Daoy (cell line): ENCODE data around the gene CHRDL1. TPM values are rescaled to one million over a fixed set of nuclear protein-coding genes. Genes with fewer than 3 reads are reported as not detected.
A peak's percentile ranks its signal among the peaks of the same experiment; 100 is the strongest.

Experiments
- DNase-seq: peaks from one replicate; pipeline ENCODE4 v3.0.0-alpha.2; 2015; ENCODE audit warnings: low read depth
- total RNA-seq: library from RNA; depleted of rRNA; stranded (reverse); fragments of >200 nt; shearing (Covaris generic); gene quantifications from 2 replicates; pipeline ENCODE4 v1.2.3, GENCODE V29; 2014

The CHRDL1 gene
- total RNA-seq, 1 experiment from 2014 or later: 1.5 TPM

GRCh38 chrX:110743679-110744340 is 51.8 kb downstream of the CHRDL1 start:
- DNase-seq: no peak

GRCh38 chrX:110741213-110741796 is 54.3 kb downstream of the CHRDL1 start:
- DNase-seq: peak; percentile 2

GRCh38 chrX:110734894-110735541 is 60.6 kb downstream of the CHRDL1 start:
- DNase-seq: no peak

GRCh38 chrX:110734271-110734670 is 61.3 kb downstream of the CHRDL1 start:
- no peak for DNase-seq

DNA sequence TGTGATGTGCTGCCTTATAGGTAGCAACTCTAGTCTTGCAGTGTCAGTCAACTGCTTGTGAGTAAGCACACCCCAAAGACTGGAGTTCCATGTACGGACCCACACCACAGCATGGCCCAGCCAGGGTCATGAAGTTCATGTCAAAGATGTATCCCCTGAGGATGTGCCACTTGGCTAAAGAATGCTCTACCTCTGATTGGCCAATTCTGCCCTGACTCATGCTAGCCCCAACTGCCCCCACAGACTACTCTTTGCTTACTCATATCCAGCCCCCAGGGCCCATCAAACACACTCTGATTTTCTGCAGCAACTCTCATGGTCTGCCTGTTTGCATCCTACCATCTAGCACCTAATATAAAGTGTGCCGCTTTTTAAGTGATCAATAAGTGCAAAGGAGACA is 62.5 kb downstream of the CHRDL1 start:
- DNase-seq: peak; percentile 11

DNA sequence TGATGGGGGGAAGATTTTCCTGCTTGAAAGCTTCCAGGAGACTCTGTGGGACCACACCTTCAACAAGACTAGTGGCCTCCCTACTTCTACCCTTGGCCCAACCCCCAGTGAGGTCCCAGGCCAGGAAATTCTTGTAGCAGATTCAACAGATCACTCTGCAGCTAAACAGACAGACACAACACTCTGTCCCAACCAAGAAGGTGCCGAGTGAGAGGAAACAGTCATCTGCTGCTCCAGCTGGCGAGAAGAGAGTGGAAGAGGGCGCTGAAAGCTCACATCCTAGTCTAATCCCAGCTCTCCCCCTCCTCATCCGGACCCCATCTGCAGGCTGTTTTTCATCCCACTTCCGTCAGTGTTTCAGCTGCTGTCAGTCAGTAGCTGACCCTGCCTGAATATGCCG is 63.4 kb downstream of the CHRDL1 start:
- no peak for DNase-seq

- no peak for DNase-seq
These were observed 71.8 kb downstream of the CHRDL1 start for GRCh38 chrX:110723844-110724243.

DNA sequence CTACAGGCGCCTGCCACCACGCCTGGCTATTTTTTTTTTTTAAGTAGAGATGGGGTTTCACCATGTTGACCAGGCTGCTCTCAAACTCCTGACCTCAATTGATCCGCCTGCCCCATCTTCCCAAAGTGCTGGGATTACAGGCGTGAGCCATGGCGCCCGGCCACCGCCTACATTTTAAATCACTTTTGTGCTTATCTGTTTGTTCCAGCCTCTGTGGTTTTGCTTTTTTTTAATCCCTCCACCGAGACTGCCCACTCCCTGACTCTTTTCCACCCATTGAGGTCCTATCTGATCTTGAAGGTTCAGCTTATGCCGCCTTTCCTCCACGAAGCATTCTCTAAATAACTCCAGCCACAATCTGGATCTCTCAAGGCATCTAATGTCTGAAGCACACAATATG is 73.5 kb downstream of the CHRDL1 start:
- DNase-seq: no peak

GRCh38 chrX:110713666-110714065 is 82.0 kb downstream of the CHRDL1 start:
- no peak for DNase-seq

GRCh38 chrX:110706446-110706845 is 89.2 kb downstream of the CHRDL1 start:
- no peak for DNase-seq

DNA sequence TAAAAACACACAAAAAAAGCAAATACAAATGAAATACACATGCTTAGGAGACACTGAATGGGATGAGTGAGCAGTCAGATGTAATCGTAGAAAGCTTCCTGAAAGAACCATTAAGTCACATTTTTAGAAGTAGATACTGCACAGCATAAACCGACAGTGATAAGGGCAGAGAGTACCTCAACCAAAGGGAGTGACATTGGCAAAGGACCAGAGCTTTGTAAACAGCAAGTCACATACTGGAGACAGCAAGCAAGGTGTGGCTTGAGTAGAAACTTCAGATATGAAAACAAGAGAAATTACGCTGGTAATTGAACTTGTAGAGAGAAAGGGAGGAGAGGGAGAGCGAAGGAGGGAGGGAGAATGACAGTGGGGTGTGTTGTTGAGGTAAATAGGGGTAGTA is 92.0 kb downstream of the CHRDL1 start:
- DNase-seq: no peak

GRCh38 chrX:110699109-110699508 is 96.5 kb downstream of the CHRDL1 start:
- DNase-seq: no peak

DNA sequence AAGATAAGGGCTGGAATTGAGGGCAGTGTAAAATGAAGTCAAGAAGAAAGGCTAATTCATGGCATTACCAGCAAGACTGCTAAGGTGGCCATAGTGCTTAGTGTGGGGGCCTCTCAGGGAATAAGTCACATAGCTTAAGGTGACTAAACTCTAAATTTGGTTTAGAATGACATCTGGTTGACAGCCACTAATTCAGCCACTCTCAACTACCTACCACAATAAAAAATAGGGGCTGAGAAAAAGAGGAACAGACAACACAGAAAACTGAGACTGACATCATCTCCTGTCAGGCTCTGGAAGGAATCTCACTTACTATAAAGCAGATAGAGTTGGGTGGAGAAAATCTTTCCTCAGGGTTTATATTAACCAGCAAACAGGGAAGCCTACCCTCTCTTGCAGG is 96.9 kb downstream of the CHRDL1 start:
- DNase-seq: no peak

- no peak for DNase-seq
These were observed 102.8 kb downstream of the CHRDL1 start for GRCh38 chrX:110692866-110693265.

DNA sequence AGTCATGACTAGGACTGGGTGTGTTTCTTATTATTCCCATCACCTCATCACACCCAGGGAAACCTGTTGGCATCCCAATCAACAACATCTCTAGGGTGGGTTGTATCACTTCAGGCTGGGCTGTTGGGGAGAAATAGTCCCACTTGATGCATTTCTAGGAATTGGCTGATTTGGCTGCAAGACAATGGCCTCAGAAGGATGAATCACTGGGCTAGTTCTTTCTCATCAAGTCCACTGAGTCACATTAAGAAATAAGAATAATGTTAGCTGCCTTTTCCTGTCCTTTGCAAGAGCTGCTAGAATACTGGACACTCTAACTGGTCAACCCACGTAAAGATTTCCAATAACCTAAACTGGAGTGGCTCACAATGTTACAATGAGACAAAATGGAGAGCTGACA is 104.2 kb downstream of the CHRDL1 start:
- DNase-seq: no peak

- DNase-seq: no peak
These were observed 111.0 kb downstream of the CHRDL1 start for GRCh38 chrX:110684653-110685052.

DNA sequence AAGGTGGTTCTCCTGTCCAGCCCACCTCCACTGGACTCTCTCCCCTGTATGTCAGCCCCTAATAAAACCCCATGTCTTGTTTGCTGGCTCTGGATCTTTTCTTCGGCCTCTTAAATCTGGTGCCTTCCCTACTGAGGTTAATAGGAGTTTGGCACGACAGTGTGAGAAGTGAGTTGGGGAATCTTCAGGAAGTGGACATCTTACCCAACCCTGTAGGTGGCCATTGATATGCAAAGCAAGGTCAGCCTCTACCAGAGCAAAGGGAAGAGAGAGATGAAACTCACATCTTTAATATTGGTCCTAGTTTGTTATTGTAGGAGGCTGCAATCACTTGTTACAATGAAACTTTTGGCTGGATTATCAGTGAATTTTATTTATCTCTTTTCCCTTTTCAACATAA is 111.7 kb downstream of the CHRDL1 start:
- DNase-seq: no peak

- no peak for DNase-seq
These were observed 117.0 kb downstream of the CHRDL1 start for GRCh38 chrX:110678591-110678990.

GRCh38 chrX:110675886-110676285 is 119.7 kb downstream of the CHRDL1 start:
- no peak for DNase-seq

GRCh38 chrX:110671068-110671803 is 124.4 kb downstream of the CHRDL1 start:
- DNase-seq: no peak

- DNase-seq: no peak
These were observed 126.0 kb downstream of the CHRDL1 start for GRCh38 chrX:110669572-110669971.

DNA sequence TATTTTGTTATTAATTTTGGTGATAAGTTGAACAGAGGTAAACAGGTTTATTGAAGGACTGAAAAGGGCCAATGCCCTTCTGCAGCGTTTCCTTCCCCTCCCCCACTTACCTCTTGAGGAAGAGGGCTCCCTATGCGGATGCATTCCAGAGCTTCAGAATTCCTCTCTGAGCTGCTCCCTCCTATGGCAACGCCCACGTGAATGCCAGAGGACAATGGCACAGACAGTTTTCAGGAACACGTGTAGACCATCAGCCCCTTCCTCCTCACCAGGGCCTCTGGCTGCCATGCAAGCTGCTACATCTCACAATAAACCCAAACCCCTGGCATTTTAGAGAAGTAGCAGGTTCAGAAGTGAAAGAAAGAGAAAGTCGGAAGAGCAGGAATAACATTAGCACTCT is 127.9 kb downstream of the CHRDL1 start:
- no peak for DNase-seq
